ENCODE results near the gene FANCI.

FANCI gene

GRCh38 chr15:89358435-89358754 is 114.6 kb downstream of the FANCI start:
- TF ChIP-seq TAF1 (IDR thresholded peaks at IDR 0.05; ENCODE audit: borderline replicate concordance, insufficient read depth, low read length): no peak
- TF ChIP-seq FOXP2 (optimal IDR thresholded peaks at IDR 0.05; ENCODE audit: borderline replicate concordance, extremely low read depth, extremely low read length, insufficient read depth): no peak
- no peak for TF ChIP-seq SIN3A (IDR thresholded peaks at IDR 0.05; ENCODE audit: borderline replicate concordance, insufficient read depth, low read length)

- TF ChIP-seq POLR2AphosphoS5 (IDR thresholded peaks at IDR 0.05; ENCODE audit: low read depth, low read length): no peak
- TF ChIP-seq FOXP2 (optimal IDR thresholded peaks at IDR 0.05; ENCODE audit: borderline replicate concordance, extremely low read depth, extremely low read length, insufficient read depth): peak; percentile 82
- TF ChIP-seq REST (IDR thresholded peaks at IDR 0.05; ENCODE audit: insufficient read depth in 1 of 2, low read depth in 2 of 2, low read length in 2 of 2): peak in 1 of 2 experiments; percentile 45; a peak in 1 of 4 replicates
- TF ChIP-seq SIN3A (IDR thresholded peaks at IDR 0.05; ENCODE audit: borderline replicate concordance, insufficient read depth, low read length): no peak
- no peak for TF ChIP-seq TAF1 (IDR thresholded peaks at IDR 0.05; ENCODE audit: borderline replicate concordance, insufficient read depth, low read length)
Measured at GRCh38 chr15:89358755-89359439, 115.1 kb downstream of the FANCI start.

- TF ChIP-seq SIN3A (IDR thresholded peaks at IDR 0.05; ENCODE audit: borderline replicate concordance, insufficient read depth, low read length) (no peak), REST (IDR thresholded peaks at IDR 0.05; ENCODE audit: insufficient read depth in 1 of 2, low read depth in 2 of 2, low read length in 2 of 2) (no peak)
Measured at GRCh38 chr15:89359471-89360293, 115.9 kb downstream of the FANCI start.

GRCh38 chr15:89360294-89360971 is 116.7 kb downstream of the FANCI start:
- no peak for TF ChIP-seq SIN3A (IDR thresholded peaks at IDR 0.05; ENCODE audit: borderline replicate concordance, insufficient read depth, low read length)
- peak in 1 of 2 experiments; percentile 58; a peak in 1 of 4 replicates for TF ChIP-seq REST (IDR thresholded peaks at IDR 0.05; ENCODE audit: insufficient read depth in 1 of 2, low read depth in 2 of 2, low read length in 2 of 2)

GRCh38 chr15:89361451-89362202 is 117.8 kb downstream of the FANCI start:
- peak; percentile 94 to 97 for TF ChIP-seq REST (IDR thresholded peaks at IDR 0.05; ENCODE audit: insufficient read depth in 1 of 2, low read depth in 2 of 2, low read length in 2 of 2)
- TF ChIP-seq POLR2AphosphoS5 (IDR thresholded peaks at IDR 0.05; ENCODE audit: low read depth, low read length): no peak
